Activated CD8-positive, alpha-beta T cell treated with anti-CD3 and anti-CD28 coated beads, Interleukin-2, amount 10 ng/mL, durations not matched to agents 7 days and 5 days (primary cell): ENCODE data around the gene CA12. TPM values are rescaled to one million over a fixed set of nuclear protein-coding genes. Genes with fewer than 3 reads are reported as not detected.

Experiments used
- ATAC-seq: fragments of 150-1000 bp; cut with Tn5 transposase; one replicate; pipeline ENCODE4 v1.10.0; 2021; ENCODE audit warnings: moderate library complexity
- CTCF ChIA-PET: fragments of 350-600 bp; sonication (Branson Sonifier 250); formaldehyde crosslinking; loops from one replicate; lab custom pipeline; 2021; ENCODE audit warnings: antibody characterized with exemption; lab: Charles Lee
- POLR2A ChIA-PET: fragments of 350-600 bp; sonication (Branson Sonifier 250); formaldehyde crosslinking; loops from one replicate; lab custom pipeline; 2021; ENCODE audit warnings: antibody characterized with exemption; lab: Charles Lee
- DNase-seq: peaks from one replicate; pipeline ENCODE4 v3.0.0-alpha.2; 2020
- H3K27ac Mint-ChIP-seq: one replicate; pipeline ENCODE4 v1.8.0; 2021; ENCODE audit warnings: mild to moderate bottlenecking, mixed read lengths
- H3K27me3 Mint-ChIP-seq: one replicate; pipeline ENCODE4 v1.8.0; 2021; ENCODE audit warnings: low read depth, mixed read lengths
- H3K36me3 Mint-ChIP-seq: one replicate; pipeline ENCODE4 v1.8.0; 2021; ENCODE audit warnings: low read depth, mixed read lengths
- H3K4me1 Mint-ChIP-seq: one replicate; pipeline ENCODE4 v1.8.0; 2021; ENCODE audit warnings: low read depth, mixed read lengths
- H3K4me3 Mint-ChIP-seq: one replicate; pipeline ENCODE4 v1.8.0; 2021; ENCODE audit warnings: mild to moderate bottlenecking, mixed read lengths
- H3K9me3 Mint-ChIP-seq: one replicate; pipeline ENCODE4 v1.8.0; 2022; ENCODE audit warnings: mixed read lengths; ENCODE audit not compliant: insufficient read depth
- total RNA-seq, 2 experiments: library from RNA; stranded (reverse); gene quantifications; one replicate each; pipeline ENCODE4 v1.2.3, GENCODE V29; 2021

CA12 gene
- total RNA-seq, 2 experiments from 2014 or later = not detected

DNA sequence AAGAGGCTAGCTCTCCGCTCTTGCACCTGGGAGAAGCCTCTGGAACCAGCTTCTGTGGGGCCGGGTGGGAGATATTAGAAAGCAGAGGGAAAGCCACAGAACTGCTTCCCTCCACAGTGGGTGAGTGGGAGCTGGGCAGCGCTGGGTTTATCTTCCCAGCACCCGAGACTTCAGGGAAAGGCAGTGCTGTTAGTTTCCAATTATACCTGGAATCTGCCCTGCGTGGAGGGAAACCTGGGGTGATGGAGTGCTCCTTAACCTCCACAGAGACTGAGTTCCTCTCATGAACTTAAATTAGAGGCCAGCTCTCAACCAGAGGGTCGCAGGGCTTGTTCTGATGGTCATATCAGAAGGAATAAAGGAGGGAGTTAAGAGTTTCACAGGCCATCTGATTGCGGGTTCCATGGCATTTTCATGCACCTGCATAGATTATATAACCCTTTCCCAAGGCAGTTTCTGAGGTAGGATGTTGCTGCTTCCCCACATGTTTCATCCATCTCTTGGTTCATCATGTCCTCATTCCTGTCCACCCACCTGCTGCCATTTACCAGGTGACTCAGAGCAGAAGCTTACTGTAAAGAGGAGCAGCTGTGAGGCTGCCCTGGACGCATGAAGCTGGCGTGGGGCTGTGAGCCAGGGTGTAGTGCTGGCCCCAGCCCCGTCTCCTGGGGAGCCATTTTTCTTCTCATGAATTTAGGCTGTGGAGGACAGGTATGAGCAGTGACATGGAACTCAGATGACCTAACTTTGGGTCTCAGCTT, 42.5 kb downstream of the CA12 start:
- DNase-seq = no peak
- H3K36me3 Mint-ChIP-seq = no peaks in the 10 kb centered on the region
- ATAC-seq = no peak
- H3K9me3 Mint-ChIP-seq = no peaks in the 10 kb centered on the region
- POLR2A ChIA-PET = interaction anchor here (0.6 kb wide), 1 partner anchor 17 kb away, joined by 5 read pairs; no protein-coding TSS in a partner anchor
- no peaks in the 10 kb centered on the region for H3K27me3 Mint-ChIP-seq
- H3K4me1 Mint-ChIP-seq = no peaks in the 10 kb centered on the region
- H3K27ac Mint-ChIP-seq = no peak overlapping the region
- CTCF ChIA-PET = interaction anchor here (0.8 kb wide), 1 partner anchor 63 kb away, joined by 3 read pairs; no protein-coding TSS in a partner anchor
- H3K4me3 Mint-ChIP-seq = no peak overlapping the region

GRCh38 chr15:63338170-63338569, 43.5 kb downstream of the CA12 start:
- no peaks in the 10 kb centered on the region for H3K4me1 Mint-ChIP-seq
- H3K9me3 Mint-ChIP-seq = no peaks in the 10 kb centered on the region
- H3K4me3 Mint-ChIP-seq = no peak overlapping the region
- H3K27ac Mint-ChIP-seq = no peak overlapping the region
- POLR2A ChIA-PET = no interaction called here
- H3K27me3 Mint-ChIP-seq = no peaks in the 10 kb centered on the region
- CTCF ChIA-PET = no interaction called here
- DNase-seq = no peak
- ATAC-seq = no peak
- no peaks in the 10 kb centered on the region for H3K36me3 Mint-ChIP-seq

GRCh38 chr15:63337046-63337445, 44.6 kb downstream of the CA12 start:
- DNase-seq (no peak), ATAC-seq (no peak)
- Mint-ChIP-seq H3K4me3 (no peak overlapping the region), H3K27ac (no peak overlapping the region), H3K27me3 (no peaks in the 10 kb centered on the region), H3K36me3 (no peaks in the 10 kb centered on the region), H3K4me1 (no peaks in the 10 kb centered on the region), H3K9me3 (no peaks in the 10 kb centered on the region)
- CTCF ChIA-PET = no interaction called here
- POLR2A ChIA-PET = no interaction called here

- CTCF ChIA-PET = interaction anchor here (1.0 kb wide), 1 partner anchor 47 kb away, joined by 3 read pairs; no protein-coding TSS in a partner anchor
- Mint-ChIP-seq H3K27me3 (no peaks in the 10 kb centered on the region), H3K27ac (no peak overlapping the region), H3K36me3 (no peaks in the 10 kb centered on the region), H3K4me3 (no peak overlapping the region), H3K4me1 (no peaks in the 10 kb centered on the region), H3K9me3 (no peaks in the 10 kb centered on the region)
- no peak for ATAC-seq
- DNase-seq = no peak
- POLR2A ChIA-PET = no interaction called here
These were observed 46.0 kb downstream of the CA12 start for GRCh38 chr15:63335543-63336240.

DNA sequence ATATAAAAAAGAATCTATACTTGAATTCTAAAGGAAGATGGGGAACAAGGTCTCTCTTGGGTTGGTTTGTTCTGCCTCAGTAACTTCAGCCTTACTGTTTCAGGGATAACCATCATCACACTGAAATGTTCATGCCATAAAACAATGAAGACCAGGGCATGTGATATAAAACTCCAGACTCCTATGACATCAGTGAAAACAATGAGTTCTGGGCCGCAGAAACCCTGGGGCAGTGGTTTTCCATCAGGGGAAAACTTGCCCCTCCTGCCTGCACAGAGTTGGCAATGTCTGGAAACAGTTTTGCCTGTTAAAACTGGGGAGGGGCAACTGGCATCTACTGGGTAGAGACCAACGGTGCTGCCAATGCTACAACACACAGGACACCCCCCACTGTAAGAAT, 46.8 kb downstream of the CA12 start:
- Mint-ChIP-seq H3K4me1 (no peaks in the 10 kb centered on the region), H3K27ac (no peak overlapping the region), H3K9me3 (no peaks in the 10 kb centered on the region), H3K36me3 (no peaks in the 10 kb centered on the region), H3K4me3 (no peak overlapping the region), H3K27me3 (no peaks in the 10 kb centered on the region)
- DNase-seq (no peak), ATAC-seq (no peak)
- ChIA-PET CTCF (no interaction called here), POLR2A (no interaction called here)

GRCh38 chr15:63332367-63333124, 49.1 kb downstream of the CA12 start:
- no peaks in the 10 kb centered on the region for H3K9me3 Mint-ChIP-seq
- no peaks in the 10 kb centered on the region for H3K4me1 Mint-ChIP-seq
- CTCF ChIA-PET = interaction anchor here (1.5 kb wide), 1 partner anchor 285 kb away, joined by 5 read pairs; no protein-coding TSS in a partner anchor
- ATAC-seq (no peak), DNase-seq (no peak)
- H3K36me3 Mint-ChIP-seq = no peaks in the 10 kb centered on the region
- H3K4me3 Mint-ChIP-seq = no peak overlapping the region
- H3K27ac Mint-ChIP-seq = no peak overlapping the region
- POLR2A ChIA-PET = no interaction called here
- H3K27me3 Mint-ChIP-seq = no peaks in the 10 kb centered on the region

DNA sequence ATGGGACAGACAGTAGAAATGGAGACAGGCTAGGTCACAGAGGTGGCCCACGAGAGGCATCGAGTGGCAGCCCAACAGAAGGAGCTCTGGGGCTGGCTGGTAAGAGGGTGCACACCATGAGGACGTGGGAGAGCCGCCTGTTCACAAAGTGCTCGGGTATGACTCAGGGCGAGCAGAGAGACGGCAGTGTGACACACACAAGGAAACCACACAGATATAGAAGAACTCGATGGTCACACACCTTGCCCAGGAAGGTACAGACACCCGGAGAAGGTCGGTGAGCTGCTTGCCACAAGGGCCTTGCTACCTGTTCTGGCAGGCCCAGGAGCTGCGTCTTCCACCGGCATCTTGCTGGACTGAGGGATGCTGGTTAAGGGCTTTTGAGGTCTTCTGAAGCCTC, 50.2 kb downstream of the CA12 start:
- Mint-ChIP-seq H3K4me3 (no peak overlapping the region), H3K4me1 (no peaks in the 10 kb centered on the region), H3K27me3 (no peaks in the 10 kb centered on the region), H3K9me3 (no peaks in the 10 kb centered on the region), H3K27ac (no peak overlapping the region), H3K36me3 (no peaks in the 10 kb centered on the region)
- POLR2A ChIA-PET = no interaction called here
- ATAC-seq (no peak), DNase-seq (no peak)
- CTCF ChIA-PET = interaction anchor here (1.5 kb wide), 1 partner anchor 283 kb away, joined by 5 read pairs; no protein-coding TSS in a partner anchor

- H3K9me3 Mint-ChIP-seq = no peaks in the 10 kb centered on the region
- no peak overlapping the region for H3K27ac Mint-ChIP-seq
- H3K36me3 Mint-ChIP-seq = no peaks in the 10 kb centered on the region
- ATAC-seq = no peak
- H3K4me3 Mint-ChIP-seq = no peak overlapping the region
- POLR2A ChIA-PET = no interaction called here
- CTCF ChIA-PET = no interaction called here
- no peak for DNase-seq
- no peaks in the 10 kb centered on the region for H3K27me3 Mint-ChIP-seq
- H3K4me1 Mint-ChIP-seq = no peaks in the 10 kb centered on the region
These were observed 50.7 kb downstream of the CA12 start for GRCh38 chr15:63330926-63331325.

DNA sequence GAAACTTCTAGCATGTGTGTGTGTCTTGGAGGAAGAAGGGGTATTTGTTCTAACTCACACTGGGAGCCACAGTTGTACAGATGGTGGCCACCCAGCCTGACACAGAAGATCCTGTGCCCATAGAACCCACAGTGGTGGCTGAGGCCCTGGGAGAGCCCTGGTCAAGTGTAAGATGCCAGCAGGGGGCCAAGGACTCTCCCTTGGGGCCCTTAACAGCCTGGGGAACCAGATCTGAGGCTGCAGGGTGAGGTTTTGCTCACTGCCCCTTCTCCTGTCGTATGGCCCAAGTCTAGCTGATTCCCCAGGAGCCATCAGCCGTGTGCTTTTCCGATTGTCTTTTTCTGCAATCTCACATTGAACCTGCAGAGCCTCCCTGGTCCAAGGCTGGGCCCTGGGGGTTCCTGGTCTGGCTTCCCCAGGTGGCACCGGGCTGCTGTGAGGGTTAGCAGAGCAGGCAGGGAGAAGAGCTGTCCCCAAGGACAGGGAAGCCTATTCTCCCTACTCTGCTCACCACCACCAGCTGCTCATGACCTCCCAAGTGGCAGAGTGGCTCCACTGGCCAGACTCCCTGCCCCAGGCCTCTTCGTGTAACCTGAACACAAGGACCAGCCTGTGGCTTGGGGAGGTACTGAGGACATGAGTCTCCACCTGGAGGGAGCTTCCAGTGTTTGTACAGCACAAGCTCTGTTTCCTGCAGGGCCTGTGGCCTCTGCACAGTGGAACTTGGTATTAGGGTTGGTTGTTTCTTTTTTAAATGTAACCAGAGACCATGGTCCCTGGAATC, 51.9 kb downstream of the CA12 start:
- Mint-ChIP-seq H3K4me3 (no peak overlapping the region), H3K27ac (no peak overlapping the region), H3K27me3 (no peaks in the 10 kb centered on the region), H3K36me3 (no peaks in the 10 kb centered on the region), H3K4me1 (no peaks in the 10 kb centered on the region), H3K9me3 (no peaks in the 10 kb centered on the region)
- ChIA-PET CTCF (no interaction called here), POLR2A (no interaction called here)
- DNase-seq = no peak
- ATAC-seq = no peak

DNA sequence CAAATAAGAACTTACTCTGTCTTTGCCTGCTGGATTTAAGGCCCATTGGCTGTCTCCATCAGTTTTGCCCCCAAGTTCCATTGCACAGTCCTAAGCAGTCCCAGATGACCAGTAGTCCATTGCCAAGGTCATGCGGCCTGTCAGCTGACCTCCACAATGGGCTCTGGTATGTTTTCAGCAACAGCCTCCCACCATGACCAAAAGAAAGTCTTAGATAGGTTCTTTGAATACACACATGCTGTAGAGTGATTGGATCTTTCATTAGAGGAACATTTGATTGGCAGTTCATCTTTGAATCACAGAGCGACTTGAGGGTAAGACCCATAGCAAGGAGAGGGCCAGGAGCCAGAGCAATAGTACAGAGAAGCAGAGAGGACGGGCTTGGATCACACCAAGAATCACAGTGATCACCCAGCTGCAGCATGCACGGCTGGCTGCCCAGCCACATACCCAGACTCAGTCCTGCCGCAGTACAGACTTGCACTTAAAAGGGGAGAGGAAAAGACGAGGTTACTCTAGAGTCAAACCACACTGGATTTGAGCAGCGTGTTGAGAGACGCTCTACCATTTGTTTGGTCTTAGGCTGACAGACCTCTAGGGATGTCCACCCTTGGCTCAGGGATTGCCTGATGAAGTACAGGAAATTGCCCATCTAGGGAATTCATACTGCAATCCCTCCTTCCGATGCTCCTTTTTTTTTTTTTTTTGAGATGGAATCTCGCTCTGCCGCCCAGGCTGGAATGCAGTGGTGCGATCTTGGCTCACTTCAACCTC, 53.8 kb downstream of the CA12 start:
- no peaks in the 10 kb centered on the region for H3K4me1 Mint-ChIP-seq
- no peak overlapping the region for H3K4me3 Mint-ChIP-seq
- no peaks in the 10 kb centered on the region for H3K36me3 Mint-ChIP-seq
- DNase-seq (no peak), ATAC-seq (no peak)
- H3K27ac Mint-ChIP-seq = no peak overlapping the region
- ChIA-PET CTCF (no interaction called here), POLR2A (no interaction called here)
- H3K27me3 Mint-ChIP-seq = no peaks in the 10 kb centered on the region
- no peaks in the 10 kb centered on the region for H3K9me3 Mint-ChIP-seq

DNA sequence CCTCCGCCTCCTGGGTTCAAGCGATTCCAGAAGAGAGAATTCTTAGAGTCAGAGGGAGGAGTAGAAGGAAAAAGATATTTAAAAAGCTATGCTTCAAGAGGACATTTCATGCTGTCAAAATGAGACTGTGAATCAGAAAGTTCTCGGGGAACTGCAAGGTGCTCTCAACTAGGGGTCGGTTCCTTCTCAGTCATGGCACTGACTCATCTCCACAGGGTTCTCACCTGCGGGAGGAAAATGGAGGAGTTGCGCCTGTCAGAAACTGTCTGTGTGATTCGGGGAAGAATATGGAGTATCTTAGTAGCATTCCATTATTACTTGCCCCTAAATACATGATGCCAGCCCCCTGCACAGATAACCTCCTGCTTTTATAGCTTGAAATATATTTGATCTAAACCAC, 56.9 kb downstream of the CA12 start:
- no peak overlapping the region for H3K4me3 Mint-ChIP-seq
- H3K27me3 Mint-ChIP-seq = no peaks in the 10 kb centered on the region
- no peak for ATAC-seq
- POLR2A ChIA-PET = no interaction called here
- H3K4me1 Mint-ChIP-seq = no peaks in the 10 kb centered on the region
- no peaks in the 10 kb centered on the region for H3K9me3 Mint-ChIP-seq
- CTCF ChIA-PET = no interaction called here
- no peak overlapping the region for H3K27ac Mint-ChIP-seq
- no peaks in the 10 kb centered on the region for H3K36me3 Mint-ChIP-seq
- no peak for DNase-seq
